HL-60 (cell line): ENCODE results near the gene SDC4.

Experiments used
- CTCF ChIP-seq: IDR thresholded peaks from one replicate; pipeline ENCODE4 v1.5.1; 2011; ENCODE audit warnings: low read length, control low read depth, inconsistent platforms; ENCODE audit not compliant: insufficient read depth
- SPI1 ChIP-seq: IDR thresholded peaks from 2 replicates; pipeline ENCODE4 v1.6.1; 2012; ENCODE audit warnings: low read depth, mild to moderate bottlenecking, borderline replicate concordance
- TF ChIP-seq, protein P1 (sequence below): IDR thresholded peaks from 2 replicates; pipeline ENCODE4 v1.6.1; 2012; ENCODE audit warnings: low read depth; ENCODE audit not compliant: insufficient replicate concordance

DNA sequence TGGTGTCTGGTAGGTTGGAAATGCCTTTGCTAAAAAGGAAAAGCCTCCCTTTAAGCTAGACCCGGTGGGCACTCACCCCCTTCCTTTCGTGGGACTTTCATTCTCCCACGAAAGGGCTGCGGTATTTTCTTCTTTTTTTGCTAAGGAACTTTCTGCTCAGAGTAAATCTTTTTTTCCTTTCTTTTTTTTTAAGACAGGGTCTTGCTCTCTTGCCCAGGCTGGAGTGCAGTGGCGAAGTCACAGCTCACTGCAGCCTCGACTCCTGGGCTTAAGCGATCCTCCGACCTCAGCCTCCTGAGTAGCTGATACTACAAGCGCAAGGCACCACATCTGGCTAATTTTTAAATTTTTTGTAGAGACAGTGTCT lies 25.9 kb upstream of the SDC4 start:
- TF ChIP-seq SPI1 (no peak), CTCF (no peak)
- TF ChIP-seq, protein P1, sequence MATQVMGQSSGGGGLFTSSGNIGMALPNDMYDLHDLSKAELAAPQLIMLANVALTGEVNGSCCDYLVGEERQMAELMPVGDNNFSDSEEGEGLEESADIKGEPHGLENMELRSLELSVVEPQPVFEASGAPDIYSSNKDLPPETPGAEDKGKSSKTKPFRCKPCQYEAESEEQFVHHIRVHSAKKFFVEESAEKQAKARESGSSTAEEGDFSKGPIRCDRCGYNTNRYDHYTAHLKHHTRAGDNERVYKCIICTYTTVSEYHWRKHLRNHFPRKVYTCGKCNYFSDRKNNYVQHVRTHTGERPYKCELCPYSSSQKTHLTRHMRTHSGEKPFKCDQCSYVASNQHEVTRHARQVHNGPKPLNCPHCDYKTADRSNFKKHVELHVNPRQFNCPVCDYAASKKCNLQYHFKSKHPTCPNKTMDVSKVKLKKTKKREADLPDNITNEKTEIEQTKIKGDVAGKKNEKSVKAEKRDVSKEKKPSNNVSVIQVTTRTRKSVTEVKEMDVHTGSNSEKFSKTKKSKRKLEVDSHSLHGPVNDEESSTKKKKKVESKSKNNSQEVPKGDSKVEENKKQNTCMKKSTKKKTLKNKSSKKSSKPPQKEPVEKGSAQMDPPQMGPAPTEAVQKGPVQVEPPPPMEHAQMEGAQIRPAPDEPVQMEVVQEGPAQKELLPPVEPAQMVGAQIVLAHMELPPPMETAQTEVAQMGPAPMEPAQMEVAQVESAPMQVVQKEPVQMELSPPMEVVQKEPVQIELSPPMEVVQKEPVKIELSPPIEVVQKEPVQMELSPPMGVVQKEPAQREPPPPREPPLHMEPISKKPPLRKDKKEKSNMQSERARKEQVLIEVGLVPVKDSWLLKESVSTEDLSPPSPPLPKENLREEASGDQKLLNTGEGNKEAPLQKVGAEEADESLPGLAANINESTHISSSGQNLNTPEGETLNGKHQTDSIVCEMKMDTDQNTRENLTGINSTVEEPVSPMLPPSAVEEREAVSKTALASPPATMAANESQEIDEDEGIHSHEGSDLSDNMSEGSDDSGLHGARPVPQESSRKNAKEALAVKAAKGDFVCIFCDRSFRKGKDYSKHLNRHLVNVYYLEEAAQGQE = no peak
